ENCODE data around the gene LYZL1. TPM values are rescaled to one million over a fixed set of nuclear protein-coding genes. Genes with fewer than 3 reads are reported as not detected.

LYZL1 gene
- total RNA-seq, 1 donor from 2014 or later = not detected

GRCh38 chr10:29244978-29245377, 43.9 kb upstream of the LYZL1 start:
- intact Hi-C loops (cut with DNase I) = no loop called here
- H3K4me1 ChIP-seq = no peaks in the 10 kb centered on the region
- H3K4me3 ChIP-seq = no peak overlapping the region
- H3K36me3 ChIP-seq = no peaks in the 10 kb centered on the region
- ATAC-seq = no peak
- H3K9me3 ChIP-seq = no peaks in the 10 kb centered on the region
- no peak for DNase-seq
- H3K27me3 ChIP-seq = peaks cover 8% of the 10 kb centered on the region
- no peak for TF ChIP-seq CTCF (IDR thresholded peaks at IDR 0.05)
- no peak overlapping the region for H3K27ac ChIP-seq

GRCh38 chr10:29245476-29245875, 43.4 kb upstream of the LYZL1 start:
- no peaks in the 10 kb centered on the region for H3K4me1 ChIP-seq
- TF ChIP-seq CTCF (IDR thresholded peaks at IDR 0.05) = no peak
- no peaks in the 10 kb centered on the region for H3K36me3 ChIP-seq
- ATAC-seq (no peak), DNase-seq (no peak)
- H3K4me3 ChIP-seq = no peak overlapping the region
- H3K27ac ChIP-seq = no peak overlapping the region
- peaks cover 8% of the 10 kb centered on the region for H3K27me3 ChIP-seq
- no peaks in the 10 kb centered on the region for H3K9me3 ChIP-seq
- intact Hi-C loops (cut with DNase I) = no loop called here

GRCh38 chr10:29246449-29246848, 42.4 kb upstream of the LYZL1 start:
- Histone ChIP-seq H3K27ac (no peak overlapping the region), H3K9me3 (no peaks in the 10 kb centered on the region), H3K36me3 (no peaks in the 10 kb centered on the region), H3K4me1 (no peaks in the 10 kb centered on the region), H3K4me3 (no peak overlapping the region), H3K27me3 (peaks cover 8% of the 10 kb centered on the region)
- TF ChIP-seq CTCF (IDR thresholded peaks at IDR 0.05) = no peak
- ATAC-seq (no peak), DNase-seq (no peak)
- intact Hi-C loops (cut with DNase I) = no loop called here

DNA sequence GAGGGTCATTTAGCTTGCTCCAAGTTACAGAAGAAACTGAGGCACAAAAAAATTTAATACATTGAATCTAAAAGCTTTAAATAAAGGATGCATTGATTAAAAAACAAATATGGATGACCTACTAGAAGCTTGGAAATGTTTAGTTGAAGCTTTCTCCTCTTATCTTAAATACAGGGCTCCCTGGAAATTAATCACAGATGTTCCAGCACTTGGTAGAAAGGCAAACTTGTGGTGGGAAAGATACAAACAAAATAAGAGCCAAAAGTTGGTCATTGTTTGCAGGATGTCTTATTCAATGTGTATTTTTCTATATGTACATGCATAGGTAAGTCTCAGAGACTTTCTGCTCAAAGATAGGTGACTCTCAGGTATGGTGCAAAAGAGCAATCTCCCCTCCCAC, 40.7 kb upstream of the LYZL1 start:
- Histone ChIP-seq H3K4me1 (no peaks in the 10 kb centered on the region), H3K27ac (no peak overlapping the region), H3K36me3 (no peaks in the 10 kb centered on the region), H3K9me3 (no peaks in the 10 kb centered on the region), H3K4me3 (no peak overlapping the region), H3K27me3 (peaks cover 8% of the 10 kb centered on the region)
- no peak for TF ChIP-seq CTCF (IDR thresholded peaks at IDR 0.05)
- DNase-seq = no peak
- intact Hi-C loops (cut with DNase I) = no loop called here
- ATAC-seq = no peak

- intact Hi-C loops (cut with DNase I) = no loop called here
- ATAC-seq (no peak), DNase-seq (no peak)
- Histone ChIP-seq H3K9me3 (no peaks in the 10 kb centered on the region), H3K36me3 (no peaks in the 10 kb centered on the region), H3K27ac (no peak overlapping the region), H3K4me1 (peaks cover 6% of the 10 kb centered on the region), H3K4me3 (no peak overlapping the region), H3K27me3 (peaks cover 8% of the 10 kb centered on the region)
- no peak for TF ChIP-seq CTCF (IDR thresholded peaks at IDR 0.05)
Measured at GRCh38 chr10:29249018-29249417, 39.9 kb upstream of the LYZL1 start.

- ATAC-seq (no peak), DNase-seq (no peak)
- no peak overlapping the region for H3K27ac ChIP-seq
- no peak overlapping the region for H3K4me3 ChIP-seq
- H3K4me1 ChIP-seq = peaks cover 8% of the 10 kb centered on the region
- H3K9me3 ChIP-seq = no peaks in the 10 kb centered on the region
- TF ChIP-seq CTCF (IDR thresholded peaks at IDR 0.05) = no peak
- intact Hi-C loops (cut with DNase I) = no loop called here
- no peaks in the 10 kb centered on the region for H3K36me3 ChIP-seq
- peaks cover 8% of the 10 kb centered on the region for H3K27me3 ChIP-seq
Measured at GRCh38 chr10:29250066-29250465, 38.8 kb upstream of the LYZL1 start.

Measured in upper lobe of right lung (tissue), 1 donor.